DMS53 treated with DMSO at 0.1 percent for 48 hours (cell line): ENCODE measurements around the gene EBPL.
"Not testable (repeated sequence)": the region's sequence is repeated elsewhere in the genome, so short reads cannot be mapped to it uniquely, and the experiment has no call there.

Source experiments
- DNase-seq: peaks from one replicate; lab custom pipeline; 2025; ENCODE audit not compliant: unreplicated experiment; lab: John Stamatoyannopoulos, UW

The EBPL gene

GRCh38 chr13:49690995-49691784 lies at the start of gene EBPL:
TSS of gene EBPL (minus strand) at chr13:49691486. CDS start at chr13:49691424, 62 bp downstream.
- DNase-seq: peak; percentile 82

GRCh38 chr13:49740870-49741269 lies 49.6 kb upstream of the EBPL start:
- no peak for DNase-seq

GRCh38 chr13:49739498-49740187 lies 48.4 kb upstream of the EBPL start:
- peak; percentile 42 for DNase-seq

GRCh38 chr13:49733181-49733951 lies 42.1 kb upstream of the EBPL start:
- no peak for DNase-seq

- no peak for DNase-seq
Measured at GRCh38 chr13:49731766-49732165, 40.5 kb upstream of the EBPL start.

GRCh38 chr13:49716615-49717014 lies 25.3 kb upstream of the EBPL start:
- DNase-seq: no peak

GRCh38 chr13:49714757-49715156 lies 23.5 kb upstream of the EBPL start:
- no peak for DNase-seq

- DNase-seq: no peak
Measured at GRCh38 chr13:49711218-49711863, 20.1 kb upstream of the EBPL start.

GRCh38 chr13:49704264-49704663 lies 13.0 kb upstream of the EBPL start:
- DNase-seq: not testable (repeated sequence)

- DNase-seq: no peak
Measured at GRCh38 chr13:49701491-49701890, 10.2 kb upstream of the EBPL start.

GRCh38 chr13:49697468-49697867 lies 6.2 kb upstream of the EBPL start:
- DNase-seq: no peak

GRCh38 chr13:49694446-49694845 lies 3.2 kb upstream of the EBPL start:
- DNase-seq: no peak

- no peak for DNase-seq
Measured at GRCh38 chr13:49693877-49694276, 2.6 kb upstream of the EBPL start.

GRCh38 chr13:49693191-49693733 lies 2.0 kb upstream of the EBPL start:
- no peak for DNase-seq

GRCh38 chr13:49690133-49690994 lies 922 bp downstream of the EBPL start:
- DNase-seq: peak; percentile 9

- DNase-seq: no peak
Measured at GRCh38 chr13:49683489-49683888, 7.8 kb downstream of the EBPL start.

GRCh38 chr13:49681842-49682435 lies 9.3 kb downstream of the EBPL start:
- DNase-seq: no peak

GRCh38 chr13:49679246-49679645 lies 12.0 kb downstream of the EBPL start:
- DNase-seq: no peak

GRCh38 chr13:49678191-49678914 lies 12.9 kb downstream of the EBPL start:
- DNase-seq: no peak
